Measurements from ENCODE around the gene DNAJC5. TPM values are rescaled to one million over a fixed set of nuclear protein-coding genes. Genes with fewer than 3 reads are reported as not detected.
A peak's percentile ranks its signal among the peaks of the same experiment; 100 is the strongest.

Gene DNAJC5
- total and polyA plus RNA-seq, 2 donors (not counting 1 experiment from before 2014, with no cell fraction given) = 12.2 to 33.3 TPM

- WGBS (ENCODE audit: insufficient coverage) = 0% methylated on average over 2 of the region's 16 CpGs
- Mint-ChIP-seq H3K27me3 (peaks cover 33% of the 10 kb centered on the region), H3K4me1 (peaks cover 18% of the 10 kb centered on the region), H3K9me3 (ENCODE audit: insufficient read depth) (no peaks in the 10 kb centered on the region), H3K27ac (no peak overlapping the region), H3K4me3 (no peak overlapping the region)
- Histone ChIP-seq H3K27ac (ENCODE audit: low read length in 2 of 2) (no peak overlapping the region), H2AFZ (ENCODE audit: insufficient read depth, low read depth, low read length, poor library complexity, severe bottlenecking) (no peak overlapping the region), H4K20me1 (ENCODE audit: control insufficient read depth, insufficient read depth, low read length, poor library complexity, severe bottlenecking) (no peaks in the 10 kb centered on the region), H3K4me1 (ENCODE audit: control insufficient read depth in 2 of 2, insufficient read depth in 2 of 2, low read length in 2 of 2) (peaks cover 30 to 49% of the 10 kb centered on the region in 2 donors), H3K9ac (ENCODE audit: low read length) (no peak overlapping the region), H3K36me3 (replicated peaks in 1 of 2; ENCODE audit: control extremely low read depth in 1 of 2, control insufficient read depth in 1 of 2, extremely low read depth in 1 of 2, insufficient read depth in 2 of 2, low read length in 1 of 2) (no peaks in the 10 kb centered on the region), H3K9me3 (ENCODE audit: control extremely low read depth in 1 of 3, control insufficient read depth in 2 of 3, insufficient read depth in 1 of 3, low read length in 2 of 3) (no peaks in the 10 kb centered on the region), H3K4me2 (replicated peaks; ENCODE audit: low read depth, low read length, poor library complexity, severe bottlenecking) (no peak overlapping the region), H3K4me3 (ENCODE audit: control extremely low read depth in 1 of 5, extremely low read depth in 1 of 5, insufficient read depth in 1 of 5, low read depth in 2 of 5, low read length in 4 of 5) (no peak overlapping the region), H3K79me2 (ENCODE audit: control insufficient read depth, insufficient read depth, low read length) (no peaks in the 10 kb centered on the region), H3K27me3 (replicated peaks in 1 of 4; ENCODE audit: control extremely low read depth in 1 of 4, control insufficient read depth in 3 of 4, insufficient read depth in 4 of 4, low read length in 3 of 4) (peaks cover 0 to 67% (median 24%) of the 10 kb centered on the region in 4 experiments)
- intact Hi-C loops (cut with micrococcal nuclease) = no loop called here
- peak; percentile 16 for DNase-seq
- ChIA-PET CTCF (no interaction called here), POLR2A (no interaction called here)
- no peak for ATAC-seq (ENCODE audit: low read depth)
- TF ChIP-seq EZH2 (IDR thresholded peaks at IDR 0.05; ENCODE audit: borderline replicate concordance, insufficient read depth, low read depth, low read length, poor library complexity, severe bottlenecking) (no peak), CTCF (IDR thresholded peaks at IDR 0.05) (no peak)
Measured at GRCh38 chr20:63847237-63848002, 47.5 kb upstream of the DNAJC5 start.

All from B cell (primary cell).